HuH-7 (cell line): Measurements from ENCODE around the gene OR2Z1.
"Not testable (repeated sequence)": the region's sequence is repeated elsewhere in the genome, so short reads cannot be mapped to it uniquely, and the experiment has no call there.

Source experiments
- DNase-seq: peaks from one replicate; pipeline ENCODE4 v3.0.0; 2011; ENCODE audit warnings: low spot score

Gene OR2Z1

GRCh38 chr19:8702350-8702749 is 19.1 kb upstream of the OR2Z1 start:
- no peak for DNase-seq

- no peak for DNase-seq
Observed at GRCh38 chr19:8703223-8703622, 18.2 kb upstream of the OR2Z1 start.

- DNase-seq = not testable (repeated sequence)
Observed at GRCh38 chr19:8705304-8705703, 16.1 kb upstream of the OR2Z1 start.

DNA sequence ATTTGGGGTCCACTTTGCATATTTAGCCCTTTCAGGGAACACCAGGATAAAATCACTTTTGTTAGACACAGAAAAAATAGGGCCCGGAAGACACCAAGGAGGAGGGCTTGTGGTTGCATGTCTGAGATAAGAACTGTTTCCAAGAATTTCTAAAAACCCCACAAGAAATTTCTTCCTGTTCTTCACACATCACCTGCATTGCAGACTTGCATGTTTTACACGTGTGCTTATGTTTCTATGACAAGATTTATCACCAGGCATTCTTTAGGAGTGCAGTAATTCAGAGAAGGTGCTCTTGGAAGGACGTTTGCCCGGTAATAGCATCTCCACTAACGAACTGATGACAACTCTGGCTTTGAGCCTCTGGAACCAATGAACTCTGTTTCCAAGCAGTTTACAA is 15.7 kb upstream of the OR2Z1 start:
- no peak for DNase-seq

DNA sequence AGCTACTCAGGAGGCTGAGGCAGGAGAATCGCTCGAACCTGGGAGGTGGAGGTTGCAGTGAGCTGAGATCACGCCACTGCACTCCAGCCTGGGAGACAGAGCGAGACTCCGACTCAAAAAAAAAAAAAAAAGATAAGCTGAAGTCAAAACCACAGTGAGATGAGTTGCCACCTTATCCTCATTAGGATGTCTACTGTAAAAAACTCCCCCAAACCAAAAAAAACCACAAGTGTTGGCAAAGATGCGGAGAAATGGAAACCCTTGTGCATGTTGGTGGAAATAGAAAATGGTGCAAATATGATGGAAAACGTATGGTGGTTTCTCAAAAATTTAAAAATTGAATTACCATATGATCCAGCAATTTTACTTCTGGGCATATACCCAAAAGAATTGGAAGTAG is 11.1 kb upstream of the OR2Z1 start:
- not testable (repeated sequence) for DNase-seq

GRCh38 chr19:8722032-8722431 is 598 bp downstream of the OR2Z1 start:
- no peak for DNase-seq

GRCh38 chr19:8724276-8724675 is 2.8 kb downstream of the OR2Z1 start:
- DNase-seq = no peak

GRCh38 chr19:8731428-8732169 is 10.2 kb downstream of the OR2Z1 start:
- DNase-seq = no peak

DNA sequence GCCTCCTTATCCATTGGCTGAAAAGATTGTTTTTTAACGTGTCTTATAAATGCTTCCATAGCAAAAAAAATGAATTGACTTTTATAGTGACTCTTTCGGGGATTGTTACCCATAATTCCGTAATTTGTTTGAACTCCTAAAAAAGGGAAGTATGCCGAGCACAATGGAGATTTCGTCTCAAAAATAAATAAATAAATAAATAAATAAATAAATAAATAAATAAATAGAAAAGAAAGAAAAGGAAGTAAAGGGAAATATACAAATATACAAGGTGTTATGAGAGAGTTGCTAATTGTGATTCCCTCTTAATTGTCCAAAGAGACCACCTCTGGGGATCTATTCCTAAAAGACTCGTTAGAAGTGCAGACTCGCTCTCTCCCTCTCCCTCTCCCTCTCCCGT is 16.9 kb downstream of the OR2Z1 start:
- no peak for DNase-seq

- not testable (repeated sequence) for DNase-seq
Observed at GRCh38 chr19:8739291-8740065, 18.0 kb downstream of the OR2Z1 start.

- not testable (repeated sequence) for DNase-seq
Observed at GRCh38 chr19:8767257-8767656, 45.8 kb downstream of the OR2Z1 start.

DNA sequence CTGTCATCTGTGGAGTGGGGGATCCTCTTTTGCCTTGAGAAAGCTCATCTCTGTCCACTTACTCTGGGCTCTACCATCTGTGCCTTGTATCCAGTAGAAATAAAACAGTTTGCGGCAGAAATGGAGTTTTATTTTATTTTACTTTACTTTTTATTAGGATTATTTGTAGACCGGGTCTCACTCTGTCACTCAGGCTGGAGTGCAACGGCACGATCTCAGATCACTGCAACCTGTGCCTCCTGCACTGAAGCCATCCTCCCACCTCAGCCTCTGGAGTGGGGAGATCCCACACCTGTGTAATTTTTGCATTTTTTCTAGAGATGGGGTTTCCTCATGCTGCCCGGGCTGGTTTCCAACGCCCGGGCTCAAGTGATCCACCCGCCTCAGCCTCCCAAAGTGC is 47.8 kb downstream of the OR2Z1 start:
- not testable (repeated sequence) for DNase-seq

DNA sequence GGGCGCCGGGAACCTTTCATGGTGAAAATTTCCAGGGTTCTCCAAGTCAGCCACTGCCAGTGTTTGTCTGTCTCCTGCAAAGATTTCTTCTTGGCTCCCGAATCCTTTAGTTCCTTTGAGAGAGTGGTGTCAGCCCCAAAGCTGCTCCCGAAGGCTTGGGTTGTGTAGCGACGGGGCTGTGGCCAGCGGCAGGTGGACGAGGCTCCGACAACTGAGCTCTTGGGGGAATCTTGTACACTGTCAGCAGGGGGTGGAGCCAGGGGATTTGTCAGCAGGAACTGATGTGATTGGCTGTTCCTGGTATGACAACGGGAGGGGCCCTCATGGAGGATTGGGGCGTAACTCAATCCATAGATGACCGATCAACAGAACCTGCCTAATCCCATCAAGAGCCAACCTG is 52.2 kb downstream of the OR2Z1 start:
- not testable (repeated sequence) for DNase-seq
